Fibroblast of mammary gland (primary cell): ENCODE results near the gene AKAP6.

Experiments used
- DNase-seq: peaks from one replicate; pipeline ENCODE4 v3.0.0-alpha.2; 2010; ENCODE audit warnings: low read depth
- H3K4me3 ChIP-seq: 2 replicates; pipeline ENCODE4 v1.5.1; 2011; ENCODE audit warnings: low read depth, mild to moderate bottlenecking, low read length, moderate library complexity; ENCODE audit not compliant: control insufficient read depth
- TF ChIP-seq, protein P1 (sequence below): conservative IDR thresholded peaks from 2 replicates; pipeline ENCODE4 v1.5.1; 2011; ENCODE audit warnings: low read depth, low read length, inconsistent platforms; ENCODE audit not compliant: control insufficient read depth, insufficient read depth

AKAP6 gene

DNA sequence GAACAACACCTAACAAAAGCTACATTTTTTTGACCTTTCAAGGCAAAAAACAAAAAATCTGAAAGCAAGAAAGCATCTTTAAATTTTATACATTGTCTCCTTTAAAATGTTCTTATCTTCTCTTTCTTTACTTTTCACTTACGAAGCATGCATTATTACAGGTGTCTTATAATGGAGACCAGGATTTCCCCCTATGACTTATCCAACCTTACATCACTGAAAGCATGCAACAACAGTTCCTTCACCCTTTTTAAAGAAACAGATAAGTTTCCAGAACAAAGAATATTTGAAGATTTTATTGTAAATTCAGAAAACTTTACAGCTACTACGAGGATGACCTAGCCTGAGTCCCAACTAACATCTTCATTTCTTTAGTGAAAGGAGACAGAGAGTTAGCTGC lies 277.2 kb downstream of the AKAP6 start:
- TF ChIP-seq, protein P1, sequence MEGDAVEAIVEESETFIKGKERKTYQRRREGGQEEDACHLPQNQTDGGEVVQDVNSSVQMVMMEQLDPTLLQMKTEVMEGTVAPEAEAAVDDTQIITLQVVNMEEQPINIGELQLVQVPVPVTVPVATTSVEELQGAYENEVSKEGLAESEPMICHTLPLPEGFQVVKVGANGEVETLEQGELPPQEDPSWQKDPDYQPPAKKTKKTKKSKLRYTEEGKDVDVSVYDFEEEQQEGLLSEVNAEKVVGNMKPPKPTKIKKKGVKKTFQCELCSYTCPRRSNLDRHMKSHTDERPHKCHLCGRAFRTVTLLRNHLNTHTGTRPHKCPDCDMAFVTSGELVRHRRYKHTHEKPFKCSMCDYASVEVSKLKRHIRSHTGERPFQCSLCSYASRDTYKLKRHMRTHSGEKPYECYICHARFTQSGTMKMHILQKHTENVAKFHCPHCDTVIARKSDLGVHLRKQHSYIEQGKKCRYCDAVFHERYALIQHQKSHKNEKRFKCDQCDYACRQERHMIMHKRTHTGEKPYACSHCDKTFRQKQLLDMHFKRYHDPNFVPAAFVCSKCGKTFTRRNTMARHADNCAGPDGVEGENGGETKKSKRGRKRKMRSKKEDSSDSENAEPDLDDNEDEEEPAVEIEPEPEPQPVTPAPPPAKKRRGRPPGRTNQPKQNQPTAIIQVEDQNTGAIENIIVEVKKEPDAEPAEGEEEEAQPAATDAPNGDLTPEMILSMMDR, result no peak
- DNase-seq, result no peak
- H3K4me3 ChIP-seq, result no peak overlapping the region

DNA sequence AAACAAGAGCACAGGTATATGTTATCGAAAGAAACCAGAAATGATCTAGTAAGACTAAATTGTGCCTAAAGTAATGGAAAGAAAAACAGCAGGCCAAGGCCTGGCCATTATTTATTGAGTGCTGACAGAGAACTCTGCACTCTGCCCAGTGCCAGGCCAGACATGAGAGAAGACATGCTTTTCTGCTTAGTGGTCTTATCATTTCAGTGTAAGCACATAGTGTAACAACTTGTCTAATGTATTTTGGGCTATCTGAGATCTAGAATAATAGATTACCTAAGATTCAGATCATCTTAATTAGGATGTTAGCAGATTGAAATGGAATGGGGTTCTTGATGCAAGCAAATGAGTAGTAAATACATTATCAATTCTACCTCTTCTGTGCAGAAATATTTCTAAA lies 278.3 kb downstream of the AKAP6 start:
- no peak overlapping the region for H3K4me3 ChIP-seq
- peak; percentile 65 for DNase-seq
- TF ChIP-seq, protein P1, result no peak

DNA sequence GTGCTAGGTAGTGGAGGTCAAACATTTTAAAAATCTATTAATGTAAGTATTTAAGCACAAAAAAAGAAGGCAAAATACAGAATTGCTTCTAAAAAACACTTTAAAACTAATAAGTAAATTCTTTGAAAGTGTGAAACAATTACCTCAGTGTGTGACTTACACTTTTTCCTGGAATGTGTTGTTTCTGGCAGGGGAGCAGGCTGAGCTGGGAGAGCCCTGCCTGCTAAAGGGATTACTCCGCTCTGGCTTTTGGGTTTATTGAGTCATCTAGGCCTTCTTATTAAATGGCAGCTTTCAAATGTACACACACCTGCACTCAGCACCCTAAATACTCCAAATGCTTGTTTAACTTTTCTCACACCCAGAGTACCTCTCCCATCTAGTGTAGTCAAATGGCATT lies 279.8 kb downstream of the AKAP6 start:
- H3K4me3 ChIP-seq, result no peak overlapping the region
- TF ChIP-seq, protein P1, result no peak
- peak; percentile 63 for DNase-seq

DNA sequence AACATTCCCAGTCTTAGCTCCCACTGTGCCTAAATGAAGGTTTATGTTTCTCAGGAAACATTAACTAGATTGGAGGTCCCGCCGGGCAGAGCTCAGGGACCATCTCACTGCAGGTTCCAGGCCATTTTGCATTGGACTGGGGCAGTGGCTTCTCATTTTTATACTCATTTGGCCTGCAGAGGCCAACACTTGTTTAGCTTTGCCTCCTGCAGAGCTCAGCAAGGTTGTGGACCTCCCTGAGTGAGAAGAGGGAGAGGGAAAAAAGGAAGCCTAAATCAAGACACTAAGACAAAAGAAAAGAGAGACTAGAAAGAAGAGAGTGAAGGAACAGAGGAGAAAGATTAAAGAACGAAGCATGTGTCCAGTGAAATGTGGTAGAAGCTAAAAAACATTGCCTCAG lies 280.3 kb downstream of the AKAP6 start:
- no peak overlapping the region for H3K4me3 ChIP-seq
- no peak for DNase-seq
- TF ChIP-seq, protein P1, result no peak

DNA sequence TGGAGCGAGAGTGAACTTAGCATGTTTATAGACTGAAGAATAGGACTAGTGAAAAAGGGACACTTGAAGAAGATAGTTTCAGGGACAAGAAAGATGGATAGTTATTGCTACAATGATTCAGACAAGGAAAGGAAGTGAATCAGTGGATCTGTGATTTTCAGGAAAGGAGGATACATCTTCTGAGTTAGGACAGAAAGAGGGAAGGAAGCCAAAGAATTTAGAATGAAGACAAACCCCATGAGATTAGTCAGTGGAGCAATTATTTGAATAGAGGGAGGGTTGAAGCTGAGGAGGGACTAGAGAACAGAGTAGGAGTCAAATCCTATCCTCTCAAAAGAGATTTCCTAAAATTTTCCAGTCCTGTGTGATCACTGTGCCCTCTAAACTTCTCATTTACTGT lies 282.7 kb downstream of the AKAP6 start:
- DNase-seq, result peak; percentile 96
- TF ChIP-seq, protein P1, result no peak
- H3K4me3 ChIP-seq, result no peak overlapping the region

DNA sequence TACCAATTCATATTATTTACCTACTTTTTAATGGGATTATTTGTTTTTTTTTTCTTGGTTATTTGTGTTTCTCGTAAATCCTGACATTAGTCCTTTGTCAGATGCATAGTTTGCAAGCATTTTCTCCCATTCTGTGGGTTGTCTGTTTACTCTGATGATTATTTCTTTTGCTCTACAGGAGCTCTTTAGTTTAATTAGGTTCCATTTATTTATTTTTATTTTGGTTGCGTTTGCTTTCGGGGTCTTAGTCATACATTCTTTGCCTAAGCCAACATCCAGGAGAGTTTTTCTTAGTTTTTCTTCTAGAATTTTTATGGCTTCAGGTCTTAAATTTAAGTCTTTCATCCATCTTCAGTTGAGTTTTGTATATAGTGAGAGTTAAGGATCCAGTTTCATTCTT lies 289.9 kb downstream of the AKAP6 start:
- DNase-seq, result no peak
- TF ChIP-seq, protein P1, result no peak
- no peak overlapping the region for H3K4me3 ChIP-seq

DNA sequence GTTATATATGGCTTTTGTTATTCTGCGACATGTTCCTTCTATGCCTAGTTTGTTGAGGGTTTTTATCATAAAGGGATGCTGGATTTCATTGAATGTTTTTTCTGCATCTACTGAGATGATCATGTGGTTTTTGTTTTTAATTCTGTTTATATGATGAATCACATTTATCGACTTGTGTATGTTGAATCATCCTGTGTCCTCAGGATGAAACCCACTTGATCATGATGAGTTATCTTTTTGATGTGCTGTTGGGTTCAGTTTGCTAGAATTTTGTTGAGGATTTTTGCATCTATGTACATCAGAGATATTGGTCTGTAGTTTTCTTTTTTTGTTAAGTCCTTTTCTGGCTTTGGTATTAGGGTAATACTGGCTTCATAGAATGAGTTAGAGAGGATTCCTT lies 291.2 kb downstream of the AKAP6 start:
- H3K4me3 ChIP-seq, result no peak overlapping the region
- TF ChIP-seq, protein P1, result no peak
- peak; percentile 90 for DNase-seq
